AG04449 (cell line): Measurements from ENCODE around the gene TAGLN.
A peak's percentile ranks its signal among the peaks of the same experiment; 100 is the strongest.

Experiments
- CTCF ChIA-PET: fragments of 350-600 bp; formaldehyde crosslinking; extraction: SDS; loops from one replicate; lab custom pipeline; 2021; ENCODE audit warnings: antibody characterized with exemption; lab: Yijun Ruan, JAX
- POLR2A ChIA-PET: fragments of 400-600, 350-600 bp; formaldehyde crosslinking; extraction: SDS; loops from one replicate; lab custom pipeline; 2020; ENCODE audit warnings: antibody characterized with exemption, inconsistent platforms; lab: Yijun Ruan, JAX
- DNase-seq: peaks from one replicate; pipeline ENCODE4 v3.0.0-alpha.2; 2010; ENCODE audit warnings: low read depth, low spot score
- H3K4me3 ChIP-seq: 2 replicates; pipeline ENCODE4 v1.5.1; 2011; ENCODE audit warnings: low read depth, mild to moderate bottlenecking, control low read depth, low read length
- CTCF ChIP-seq: IDR thresholded peaks from one replicate; pipeline ENCODE4 v1.5.1; 2011; ENCODE audit warnings: mild to moderate bottlenecking, moderate library complexity, low read length, control low read depth, inconsistent platforms; ENCODE audit not compliant: insufficient read depth; ENCODE audit errors: missing control alignments

TAGLN gene

GRCh38 chr11:117230286-117230961 lies 31.3 kb downstream of the TAGLN start:
- no peak for TF ChIP-seq CTCF
- ChIA-PET POLR2A (interaction anchor here (0.6 to 1.1 kb wide), 3 partner anchors 8 to 40 kb away, joined by 3 to 4 read pairs (median 4); no protein-coding TSS in a partner anchor), CTCF (interaction anchor here (0.8 to 11.4 kb wide), 13 partner anchors 8 to 496 kb away, joined by 3 to 191 read pairs (median 5); partner anchors contain the start of genes APOA5 and ZPR1)
- DNase-seq = no peak
- peak overlapping the region; percentile 91 for H3K4me3 ChIP-seq

- no peak for TF ChIP-seq CTCF
- POLR2A ChIA-PET = interaction anchor here (0.6 to 1.1 kb wide), 5 partner anchors 9 to 84 kb away, joined by 3 to 5 read pairs (median 4); no protein-coding TSS in a partner anchor
- H3K4me3 ChIP-seq = peak overlapping the region; percentile 91
- no peak for DNase-seq
- CTCF ChIA-PET = interaction anchor here (0.6 to 11.4 kb wide), 27 partner anchors 9 to 499 kb away, joined by 3 to 191 read pairs (median 4); partner anchors contain the start of genes APOA5, BACE1, CEP164 and ZPR1
Observed at GRCh38 chr11:117230999-117231841, 32.0 kb downstream of the TAGLN start.

GRCh38 chr11:117231842-117232091 lies 32.6 kb downstream of the TAGLN start, which contains the start of gene PCSK7:
Gene PCSK7 (minus strand): TSS chr11:117232073. CDS start chr11:117229844, 2,229 bp downstream.
- ChIA-PET CTCF (interaction anchor here (0.6 to 11.4 kb wide), 25 partner anchors 8 to 499 kb away, joined by 3 to 191 read pairs (median 4); partner anchors contain the start of genes APOA5, BACE1, CEP164 and ZPR1), POLR2A (interaction anchor here (1.0 to 1.1 kb wide), 2 partner anchors 32 to 84 kb away, joined by 4 to 5 read pairs; no protein-coding TSS in a partner anchor)
- TF ChIP-seq CTCF = no peak
- DNase-seq = no peak
- peak within 1 kb of the TSS; percentile 91 for H3K4me3 ChIP-seq

- ChIA-PET CTCF (interaction anchor here (0.8 to 11.4 kb wide), 20 partner anchors 8 to 500 kb away, joined by 3 to 191 read pairs (median 4); partner anchors contain the start of genes APOA5, CEP164 and ZPR1), POLR2A (interaction anchor here (1.0 to 1.1 kb wide), 2 partner anchors 32 to 85 kb away, joined by 4 to 5 read pairs; no protein-coding TSS in a partner anchor)
- peak; percentile 62 for TF ChIP-seq CTCF
- peak within 1 kb of the TSS; percentile 91 for H3K4me3 ChIP-seq
- DNase-seq = no peak
Observed at GRCh38 chr11:117232092-117232878, 33.1 kb downstream of the TAGLN start, which contains the start of gene RNF214. Gene RNF214 (plus strand): TSS chr11:117232671. CDS start chr11:117234273, 1,602 bp downstream.

GRCh38 chr11:117232911-117233409 lies 33.8 kb downstream of the TAGLN start:
- peak overlapping the region; percentile 78 for H3K4me3 ChIP-seq
- DNase-seq = no peak
- POLR2A ChIA-PET = no interaction called here
- no peak for TF ChIP-seq CTCF
- CTCF ChIA-PET = interaction anchor here (0.6 to 11.4 kb wide), 9 partner anchors 8 to 344 kb away, joined by 3 to 191 read pairs (median 4); no protein-coding TSS in a partner anchor
